ENCODE data around the gene UGT2B11.
"Not testable (repeated sequence)": the region's sequence is repeated elsewhere in the genome, so short reads cannot be mapped to it uniquely, and the experiment has no call there.

Gene UGT2B11

DNA sequence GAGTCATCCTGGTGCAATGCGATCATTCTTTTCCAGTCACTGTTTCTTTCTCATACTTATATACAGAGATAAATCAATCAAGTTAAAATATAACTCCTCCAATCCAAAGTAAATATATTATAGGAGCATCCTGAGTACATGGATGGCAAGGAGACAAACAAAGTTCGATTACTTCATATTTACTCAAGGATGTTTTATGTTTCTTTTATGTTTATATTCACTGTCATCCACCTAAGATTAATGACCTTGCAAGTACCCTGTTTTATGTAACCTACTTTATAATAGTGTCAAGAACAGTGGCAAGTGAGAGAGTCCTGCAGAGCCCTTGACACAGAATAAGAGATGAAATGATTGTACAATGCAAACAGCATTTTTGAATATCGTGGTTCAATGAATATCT lies at the start of gene UGT2B11:
Gene UGT2B11 (minus strand): TSS at position 33 of the 400 bp plus-strand sequence. CDS start 26 bp downstream, at position 7.
- no peak within 1 kb of the TSS for H3K4me3 Mint-ChIP-seq
- no peak within 1 kb of the TSS for H3K27ac Mint-ChIP-seq
- H3K27me3 Mint-ChIP-seq, result no peaks in the 10 kb centered on the region
- H3K4me1 Mint-ChIP-seq (ENCODE audit: low read depth), result no peaks in the 10 kb centered on the region
- no peaks in the 10 kb centered on the region for H3K9me3 Mint-ChIP-seq (ENCODE audit: low read depth)
- no peaks in the 10 kb centered on the region for H3K36me3 Mint-ChIP-seq

DNA sequence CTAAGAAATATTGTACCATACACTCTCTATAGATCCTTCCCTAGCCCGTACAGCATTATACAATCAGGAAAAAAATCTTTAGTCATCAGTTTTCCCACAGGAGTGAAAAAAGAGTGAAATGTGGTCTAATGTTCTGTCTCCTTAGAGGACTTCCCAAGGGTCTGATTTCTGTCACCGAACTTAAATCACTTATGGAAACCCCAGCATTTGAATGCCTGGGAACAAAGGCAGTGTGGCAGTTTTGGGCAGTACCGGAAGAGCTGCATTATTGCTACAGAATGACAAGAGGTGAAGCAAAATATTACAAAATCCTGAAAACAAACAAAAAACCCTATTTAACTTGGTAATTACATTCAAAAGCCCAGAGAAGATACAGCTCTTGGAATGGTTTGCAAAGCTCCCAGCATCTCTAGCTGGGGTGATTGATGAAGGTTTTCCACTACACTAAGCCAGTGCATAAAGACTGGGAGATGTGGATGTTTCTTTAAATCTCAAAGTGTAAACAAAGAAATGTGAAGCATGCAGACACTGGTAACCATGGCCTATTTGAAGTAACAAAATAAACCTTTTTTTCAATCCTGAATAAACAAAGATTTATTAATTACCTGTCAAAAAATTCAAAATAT lies 38.7 kb upstream of the UGT2B11 start:
- not testable (repeated sequence) for H3K27ac Mint-ChIP-seq, H3K36me3 Mint-ChIP-seq

DNA sequence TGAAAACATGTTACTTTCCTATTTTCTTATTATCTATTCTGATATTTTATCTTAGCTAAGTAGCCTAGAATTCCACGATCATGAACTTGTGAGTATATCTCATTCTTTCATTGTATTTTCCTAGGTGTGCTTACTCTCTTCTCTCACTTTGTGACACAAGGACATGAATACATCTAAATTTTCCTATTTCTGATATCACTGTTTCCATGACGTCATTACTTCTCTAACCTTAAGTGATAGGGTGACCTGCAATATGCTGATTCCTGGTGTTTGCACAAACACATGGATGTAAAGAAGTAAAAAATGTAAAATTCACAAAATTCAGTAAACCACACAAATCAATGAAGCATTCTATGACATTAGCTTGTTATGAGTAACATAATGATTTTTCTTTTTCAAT lies 36.3 kb upstream of the UGT2B11 start:
- H3K4me3 Mint-ChIP-seq; H3K9me3 Mint-ChIP-seq (ENCODE audit: low read depth); H3K36me3 Mint-ChIP-seq; H3K27ac Mint-ChIP-seq; H3K27me3 Mint-ChIP-seq; H3K4me1 Mint-ChIP-seq (ENCODE audit: low read depth): not testable (repeated sequence)

More for the DNA sequence above, 38.7 kb upstream of the UGT2B11 start:
- not testable (repeated sequence) for H3K9me3 Mint-ChIP-seq (ENCODE audit: low read depth); H3K4me1 Mint-ChIP-seq (ENCODE audit: low read depth); H3K27me3 Mint-ChIP-seq; H3K4me3 Mint-ChIP-seq

DNA sequence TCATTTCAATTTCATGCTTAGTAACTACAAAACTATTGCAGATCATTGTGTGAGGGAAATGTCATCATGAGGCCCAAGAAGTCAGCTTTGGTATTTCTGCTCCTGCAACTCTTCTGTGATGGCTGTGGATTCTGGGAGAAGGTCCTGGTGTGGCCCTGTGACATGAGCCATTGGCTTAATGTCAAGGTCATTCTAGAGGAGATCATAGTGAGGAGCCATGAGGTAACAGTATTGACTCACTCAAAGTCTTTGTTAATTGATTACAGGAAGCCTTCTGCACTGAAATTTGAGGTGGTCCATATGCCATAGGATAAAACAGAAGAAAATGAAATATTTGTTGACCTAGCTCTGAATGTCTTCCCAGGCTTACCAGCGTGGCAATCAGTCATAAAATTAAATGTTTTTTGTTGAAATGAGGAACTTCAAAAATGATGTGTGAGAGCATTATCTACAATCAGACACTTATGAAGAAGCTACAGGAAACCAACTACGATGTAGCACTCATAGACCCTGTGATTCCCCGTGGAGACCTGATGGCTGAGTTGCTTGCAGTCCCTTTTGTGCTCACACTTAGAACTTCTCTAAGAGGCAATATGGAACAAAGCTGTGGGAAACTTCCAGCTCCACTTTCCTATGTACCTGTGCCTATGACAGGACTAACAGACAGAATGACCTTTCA lies 28.2 kb upstream of the UGT2B11 start:
- H3K9me3 Mint-ChIP-seq (ENCODE audit: low read depth), result peaks cover 18% of the 10 kb centered on the region
- not testable (repeated sequence) for H3K27ac Mint-ChIP-seq; H3K27me3 Mint-ChIP-seq; H3K4me3 Mint-ChIP-seq; H3K36me3 Mint-ChIP-seq; H3K4me1 Mint-ChIP-seq (ENCODE audit: low read depth)

DNA sequence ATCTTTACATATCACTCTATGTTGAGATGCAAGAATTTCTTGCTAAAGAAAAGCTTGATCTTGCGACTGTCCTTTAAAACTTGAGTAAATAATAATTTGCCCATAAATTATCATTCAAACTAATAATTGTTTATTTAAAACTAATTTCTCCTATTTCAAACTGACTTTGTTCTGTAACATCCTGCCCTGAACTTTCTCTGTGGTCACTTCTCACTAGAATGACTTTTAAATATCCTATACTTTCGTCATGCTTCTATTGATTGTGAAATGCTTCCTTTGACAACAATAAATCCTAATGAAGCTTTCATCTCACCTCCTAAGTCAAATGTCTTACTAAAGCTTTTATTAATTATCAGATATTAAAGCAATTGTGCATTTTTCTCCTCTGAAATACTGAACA lies 27.2 kb upstream of the UGT2B11 start:
- not testable (repeated sequence) for H3K27ac Mint-ChIP-seq; H3K4me3 Mint-ChIP-seq; H3K27me3 Mint-ChIP-seq; H3K4me1 Mint-ChIP-seq (ENCODE audit: low read depth); H3K36me3 Mint-ChIP-seq
- peaks cover 17% of the 10 kb centered on the region for H3K9me3 Mint-ChIP-seq (ENCODE audit: low read depth)

DNA sequence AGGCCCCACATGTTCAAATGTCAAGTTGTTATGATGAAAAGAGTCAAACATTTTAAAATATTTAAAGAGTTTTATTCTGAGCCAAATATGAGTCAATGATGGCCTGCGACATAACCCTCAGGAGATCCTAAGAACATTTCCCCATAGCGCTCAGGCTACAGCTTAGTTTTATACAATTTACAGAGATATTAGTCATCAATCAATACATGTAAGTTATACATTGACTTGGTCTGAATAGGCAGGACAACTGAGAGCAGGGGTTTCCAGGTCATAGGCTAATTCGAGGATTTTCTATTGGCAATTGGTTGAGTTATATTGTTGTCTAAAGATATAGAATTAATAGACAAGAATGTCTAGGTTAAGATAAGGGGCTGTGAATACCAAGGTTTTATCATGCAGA lies 26.2 kb upstream of the UGT2B11 start:
- H3K4me1 Mint-ChIP-seq (ENCODE audit: low read depth); H3K9me3 Mint-ChIP-seq (ENCODE audit: low read depth); H3K27me3 Mint-ChIP-seq; H3K27ac Mint-ChIP-seq; H3K36me3 Mint-ChIP-seq; H3K4me3 Mint-ChIP-seq: not testable (repeated sequence)

DNA sequence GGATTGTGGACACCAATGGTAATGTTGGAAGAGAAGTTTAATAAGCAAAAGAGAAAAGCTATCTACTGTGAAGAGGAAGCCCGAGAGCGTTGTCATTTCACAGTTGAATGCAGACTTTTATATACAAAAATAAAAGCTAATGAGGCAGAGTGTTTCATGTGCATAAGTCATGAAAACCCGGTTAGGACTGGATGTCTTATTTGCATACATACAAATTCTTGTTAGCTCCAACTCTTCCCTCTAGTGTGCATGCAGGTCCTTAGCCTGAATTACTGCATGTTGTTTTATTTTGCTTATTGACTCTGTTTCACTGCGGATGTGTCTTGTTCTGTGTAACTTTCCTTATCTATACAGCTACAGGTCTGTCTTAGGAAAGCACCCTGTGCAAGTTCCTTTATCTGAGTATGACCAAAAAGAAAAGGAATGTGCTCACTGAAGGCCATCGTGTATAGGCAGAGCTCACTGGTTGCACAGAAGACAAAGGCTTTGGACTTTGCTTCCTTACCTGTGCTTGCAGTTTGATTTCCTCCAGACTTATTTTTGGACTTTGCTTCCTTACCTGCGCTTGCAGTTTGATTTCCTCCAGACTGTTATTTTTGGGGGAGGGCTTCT lies 25.1 kb upstream of the UGT2B11 start:
- Mint-ChIP-seq H3K9me3 (ENCODE audit: low read depth) (peaks cover 6% of the 10 kb centered on the region), H3K4me1 (ENCODE audit: low read depth) (no peaks in the 10 kb centered on the region), H3K27ac (no peak overlapping the region), H3K4me3 (no peak overlapping the region), H3K36me3 (no peaks in the 10 kb centered on the region), H3K27me3 (no peaks in the 10 kb centered on the region)

DNA sequence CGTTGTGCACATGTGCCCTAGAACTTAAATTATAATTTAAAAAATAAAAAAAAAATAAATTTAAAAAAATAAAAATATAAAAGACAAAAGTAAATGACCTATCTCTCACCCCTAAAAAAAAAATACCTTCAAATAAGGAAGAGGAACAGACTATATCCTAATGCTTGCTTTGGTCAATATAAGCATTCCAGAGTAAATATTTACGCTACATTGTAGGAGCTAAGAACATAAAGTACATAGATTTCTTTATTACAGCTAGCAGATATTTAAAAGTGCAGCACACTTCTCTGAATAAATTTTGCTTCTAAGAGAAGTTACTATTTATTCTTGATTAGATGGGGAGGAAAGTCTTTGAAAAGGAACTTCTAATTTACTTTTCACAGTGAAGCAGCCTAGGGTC lies 24.5 kb upstream of the UGT2B11 start:
- H3K9me3 Mint-ChIP-seq (ENCODE audit: low read depth), result peaks cover 6% of the 10 kb centered on the region
- H3K4me3 Mint-ChIP-seq, result no peak overlapping the region
- no peaks in the 10 kb centered on the region for H3K27me3 Mint-ChIP-seq
- no peaks in the 10 kb centered on the region for H3K36me3 Mint-ChIP-seq
- H3K4me1 Mint-ChIP-seq (ENCODE audit: low read depth), result no peaks in the 10 kb centered on the region
- no peak overlapping the region for H3K27ac Mint-ChIP-seq

DNA sequence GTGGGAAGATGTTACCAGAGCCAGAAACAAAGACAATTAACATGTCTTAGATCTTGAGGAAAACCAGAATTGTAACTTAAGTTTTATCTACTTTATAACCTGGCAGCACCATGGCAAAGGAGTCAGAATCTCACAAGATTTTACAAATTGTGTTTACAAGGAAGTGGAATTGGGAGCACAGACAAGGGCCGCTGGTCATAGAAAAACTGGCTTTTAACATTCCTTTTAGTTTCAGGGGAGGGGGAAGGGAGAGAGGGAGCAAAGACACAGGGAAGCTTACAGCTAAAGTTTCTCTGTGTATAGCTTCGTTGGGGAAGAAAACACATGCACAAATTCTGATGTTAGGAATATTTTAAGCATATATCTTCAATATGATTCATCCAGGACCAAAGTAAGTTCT lies 10.3 kb upstream of the UGT2B11 start:
- H3K4me3 Mint-ChIP-seq, result no peak overlapping the region
- no peaks in the 10 kb centered on the region for H3K9me3 Mint-ChIP-seq (ENCODE audit: low read depth)
- no peaks in the 10 kb centered on the region for H3K27me3 Mint-ChIP-seq
- no peak overlapping the region for H3K27ac Mint-ChIP-seq
- no peaks in the 10 kb centered on the region for H3K36me3 Mint-ChIP-seq
- no peaks in the 10 kb centered on the region for H3K4me1 Mint-ChIP-seq (ENCODE audit: low read depth)

DNA sequence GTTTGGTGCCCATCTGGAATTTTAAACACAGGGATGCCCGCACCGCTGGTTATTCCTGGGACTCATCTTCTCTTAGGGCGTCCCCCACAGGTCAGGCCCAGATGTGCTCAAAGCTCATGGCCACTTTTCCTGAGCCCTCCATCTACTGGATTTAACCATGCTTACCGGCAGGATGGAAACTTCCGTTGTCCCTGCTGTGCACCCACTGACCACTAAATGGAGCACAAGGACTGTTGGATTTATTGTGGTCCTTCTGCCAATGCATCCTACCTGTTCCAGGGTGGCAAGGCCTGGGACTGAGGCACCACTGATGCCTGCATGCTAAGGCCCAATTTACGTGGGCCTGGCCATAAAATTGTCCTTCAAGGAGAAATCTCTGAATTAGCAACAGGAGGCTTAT lies 8.7 kb upstream of the UGT2B11 start:
- H3K4me1 Mint-ChIP-seq (ENCODE audit: low read depth); H3K27ac Mint-ChIP-seq; H3K36me3 Mint-ChIP-seq; H3K9me3 Mint-ChIP-seq (ENCODE audit: low read depth); H3K4me3 Mint-ChIP-seq; H3K27me3 Mint-ChIP-seq: not testable (repeated sequence)

DNA sequence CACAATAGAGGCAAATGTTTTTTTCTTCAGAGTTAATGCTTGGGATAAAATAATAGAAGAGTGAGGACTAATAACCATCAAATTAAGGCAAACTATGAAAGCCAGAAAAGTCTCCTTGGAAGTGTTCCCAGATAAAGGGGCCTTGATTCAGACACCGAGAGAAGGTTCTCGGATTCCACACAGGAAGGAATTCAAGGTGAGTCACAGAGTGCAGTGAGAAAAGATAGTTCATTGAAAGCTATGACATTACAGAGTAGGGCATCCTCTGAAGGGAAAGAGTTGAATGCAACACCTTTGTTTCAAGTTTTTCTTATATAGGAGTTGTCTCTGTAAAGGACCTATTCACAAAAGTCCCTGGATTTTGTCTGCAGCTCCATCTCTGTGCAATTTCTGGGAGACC lies 3.9 kb upstream of the UGT2B11 start:
- not testable (repeated sequence) for H3K36me3 Mint-ChIP-seq; H3K27ac Mint-ChIP-seq; H3K9me3 Mint-ChIP-seq (ENCODE audit: low read depth); H3K4me3 Mint-ChIP-seq; H3K4me1 Mint-ChIP-seq (ENCODE audit: low read depth); H3K27me3 Mint-ChIP-seq

DNA sequence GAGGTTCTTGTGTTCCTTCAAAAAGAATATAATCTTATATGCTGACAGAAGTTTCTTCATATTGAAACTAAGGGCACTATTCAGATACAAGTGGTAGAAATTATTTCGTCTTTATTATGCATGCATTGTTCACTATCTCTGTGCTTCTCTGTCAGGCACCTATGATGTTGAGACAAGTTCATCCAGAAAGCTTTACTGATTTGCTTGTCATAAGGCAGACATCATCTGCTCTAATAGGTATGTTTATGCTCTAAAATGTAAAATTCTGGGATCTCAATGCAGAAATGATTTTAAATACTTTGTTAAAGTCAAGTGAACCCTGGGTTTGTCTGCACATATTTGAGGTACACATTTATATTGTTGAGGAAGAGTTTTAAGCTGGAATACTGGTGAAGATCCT lies 3.6 kb downstream of the UGT2B11 start:
- Mint-ChIP-seq H3K9me3 (ENCODE audit: low read depth) (no peaks in the 10 kb centered on the region), H3K27ac (no peak overlapping the region), H3K4me3 (no peak overlapping the region), H3K36me3 (no peaks in the 10 kb centered on the region), H3K27me3 (no peaks in the 10 kb centered on the region), H3K4me1 (ENCODE audit: low read depth) (no peaks in the 10 kb centered on the region)

DNA sequence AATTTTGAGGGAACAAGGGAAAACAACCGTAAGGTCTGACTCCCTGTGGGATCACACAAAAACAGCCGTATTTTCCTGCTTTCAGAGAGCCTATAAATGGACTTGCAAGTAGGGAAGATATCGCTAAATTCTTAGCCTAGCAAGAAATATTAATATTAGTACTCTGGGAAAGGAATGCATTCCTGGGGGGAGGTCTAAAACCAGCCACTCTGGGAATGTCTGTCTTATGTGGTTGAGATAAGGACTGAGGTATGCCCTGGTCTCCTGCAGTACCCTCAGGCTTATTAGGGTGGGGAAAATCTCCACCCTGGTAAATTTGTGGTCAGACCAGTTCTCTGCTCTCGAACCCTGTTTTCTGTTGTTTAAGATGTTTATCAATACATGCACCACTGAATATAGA lies 16.0 kb downstream of the UGT2B11 start:
- H3K9me3 Mint-ChIP-seq (ENCODE audit: low read depth); H3K27ac Mint-ChIP-seq; H3K27me3 Mint-ChIP-seq; H3K36me3 Mint-ChIP-seq; H3K4me1 Mint-ChIP-seq (ENCODE audit: low read depth); H3K4me3 Mint-ChIP-seq: not testable (repeated sequence)

DNA sequence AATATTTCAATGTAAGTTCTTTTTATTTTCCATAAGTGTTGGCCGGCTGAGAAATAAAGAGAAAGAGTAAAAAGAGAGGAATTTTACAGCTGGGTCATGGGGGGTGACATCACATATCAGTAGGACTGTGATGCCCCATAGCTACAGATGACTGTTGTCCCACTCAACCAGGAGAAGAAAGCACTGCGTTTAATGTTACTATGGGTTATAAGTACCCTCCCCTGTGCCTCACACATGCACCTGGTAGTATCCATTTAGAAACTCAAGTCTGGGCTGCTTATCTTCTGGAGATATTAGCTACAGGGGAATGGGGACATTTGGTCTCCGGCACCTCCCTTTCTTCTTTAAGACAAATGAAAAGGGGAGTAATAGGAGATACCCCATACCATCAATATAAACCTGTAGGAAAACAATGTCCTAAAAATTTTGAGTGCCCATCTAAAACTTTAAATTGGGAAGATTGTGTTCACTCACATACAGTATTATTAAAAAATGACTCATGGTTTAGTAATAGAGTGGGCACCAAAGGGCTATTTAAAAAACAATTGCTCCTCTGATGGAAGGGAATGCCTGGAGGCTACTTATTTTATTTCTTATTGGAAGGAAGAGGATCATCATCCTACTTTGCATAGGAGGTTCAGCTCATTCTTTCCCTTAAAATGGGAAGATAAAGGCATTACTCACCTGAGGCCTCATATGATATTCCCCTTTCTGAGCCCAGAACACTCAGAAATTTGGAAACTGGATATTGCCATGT lies 18.2 kb downstream of the UGT2B11 start:
- H3K9me3 Mint-ChIP-seq (ENCODE audit: low read depth), result peaks cover 6% of the 10 kb centered on the region
- H3K27ac Mint-ChIP-seq, result no peak overlapping the region
- H3K4me3 Mint-ChIP-seq, result no peak overlapping the region
- H3K36me3 Mint-ChIP-seq, result no peaks in the 10 kb centered on the region
- peaks cover 5% of the 10 kb centered on the region for H3K27me3 Mint-ChIP-seq
- H3K4me1 Mint-ChIP-seq (ENCODE audit: low read depth), result no peaks in the 10 kb centered on the region

DNA sequence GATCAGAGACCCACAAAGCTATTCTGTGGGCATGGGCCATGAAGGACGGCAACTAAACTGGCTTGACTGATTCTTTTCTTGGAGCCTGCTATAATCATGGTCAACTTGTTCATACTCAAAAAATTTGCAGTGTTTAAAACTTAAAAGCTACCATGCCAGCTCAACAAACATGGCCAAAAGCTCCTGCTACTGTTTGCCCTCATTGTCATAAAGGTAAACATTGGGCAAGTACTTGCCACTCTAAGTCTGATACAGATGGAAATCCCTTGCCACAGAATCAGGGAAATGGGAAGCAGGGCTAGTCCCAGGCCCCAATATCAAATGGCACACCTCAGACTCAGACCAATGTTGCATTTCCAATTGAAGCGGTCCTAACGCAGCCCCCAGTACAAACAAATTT lies 20.4 kb downstream of the UGT2B11 start:
- Mint-ChIP-seq H3K27ac (no peak overlapping the region), H3K36me3 (no peaks in the 10 kb centered on the region), H3K4me3 (no peak overlapping the region), H3K4me1 (ENCODE audit: low read depth) (no peaks in the 10 kb centered on the region), H3K9me3 (ENCODE audit: low read depth) (peaks cover 5% of the 10 kb centered on the region), H3K27me3 (peaks cover 5% of the 10 kb centered on the region)

Measured in activated naive CD8-positive, alpha-beta T cell (primary cell).